SU-DHL-6 (cell line): ENCODE results near the gene GBA2.

Experiments used
- H2AFZ ChIP-seq: fragments of 200-600 bp; sonication (generic); 2 replicates; pipeline ENCODE4 v1.6.1; 2014; ENCODE audit warnings: low read depth, mild to moderate bottlenecking, moderate library complexity, mixed read lengths, antibody characterized with exemption, low read length; ENCODE audit not compliant: severe bottlenecking
- H3F3A ChIP-seq: fragments of 200-600 bp; shearing (Covaris generic); 2 replicates; pipeline ENCODE4 v1.6.0; 2016; ENCODE audit warnings: antibody characterized with exemption, mild to moderate bottlenecking; ENCODE audit not compliant: insufficient read depth
- H3K27ac ChIP-seq: fragments of 200-600 bp; sonication (generic); 2 replicates; pipeline ENCODE4 v1.5.1; 2016; ENCODE audit warnings: low read depth, mild to moderate bottlenecking, low read length, moderate library complexity, mixed read lengths
- H3K27me3 ChIP-seq: fragments of 200-600 bp; sonication (generic), shearing (Covaris generic); 2 replicates; pipeline ENCODE4 v1.6.0; 2014; ENCODE audit warnings: mild to moderate bottlenecking, low read length
- H3K36me3 ChIP-seq: fragments of 200-600 bp; sonication (generic); 2 replicates; pipeline ENCODE4 v1.6.1; 2014; ENCODE audit warnings: mild to moderate bottlenecking, low read length, mixed read lengths
- H3K4me2 ChIP-seq: fragments of 300-600, 200-600 bp; shearing (Covaris generic), sonication (generic); 2 replicates; pipeline ENCODE4 v1.6.0; 2014; ENCODE audit warnings: low read length, low read depth, mild to moderate bottlenecking; ENCODE audit not compliant: poor library complexity, severe bottlenecking
- H3K4me3 ChIP-seq: fragments of 200-600 bp; sonication (generic); 2 replicates; pipeline ENCODE4 v1.5.1; 2014; ENCODE audit warnings: antibody characterized with exemption, low read length, mild to moderate bottlenecking, mixed read lengths; ENCODE audit not compliant: insufficient read depth, poor library complexity, severe bottlenecking
- H3K79me2 ChIP-seq: fragments of 200-600 bp; sonication (generic); 2 replicates; pipeline ENCODE4 v1.6.1; 2014; ENCODE audit warnings: mild to moderate bottlenecking, low read length, moderate library complexity; ENCODE audit not compliant: insufficient read depth
- H3K9ac ChIP-seq: fragments of 200-600 bp; sonication (generic); 2 replicates; pipeline ENCODE4 v1.7.0; 2014; ENCODE audit warnings: mild to moderate bottlenecking, low read length
- H3K9me2 ChIP-seq: fragments of 200-600 bp; sonication (generic); replicated peaks from 2 replicates; pipeline ENCODE4 v1.6.1; 2014; ENCODE audit warnings: low read length; ENCODE audit not compliant: insufficient read depth
- H3K9me3 ChIP-seq: fragments of 200-600 bp; sonication (generic); 2 replicates; pipeline ENCODE4 v1.6.1; 2014; ENCODE audit warnings: low read length, mixed read lengths; ENCODE audit not compliant: insufficient read depth
- H4K20me1 ChIP-seq: fragments of 200-600 bp; sonication (generic); 2 replicates; pipeline ENCODE4 v1.6.1; 2014; ENCODE audit warnings: low read depth, mild to moderate bottlenecking, antibody characterized with exemption, low read length, moderate library complexity, mixed read lengths
- EZH2phosphoT487 ChIP-seq: fragments of 200-600 bp; sonication (generic), shearing (Covaris generic); conservative IDR thresholded peaks from 2 replicates; pipeline ENCODE4 v1.6.1; 2018; ENCODE audit warnings: mild to moderate bottlenecking, antibody characterized with exemption, low read length, moderate library complexity, mixed read lengths
- TF ChIP-seq, protein P1 (sequence below): fragments of 200-600 bp; sonication (generic); IDR thresholded peaks from one replicate; pipeline ENCODE4 v1.5.1; 2017; ENCODE audit warnings: antibody characterized with exemption, mild to moderate bottlenecking, low read length, moderate library complexity; ENCODE audit not compliant: insufficient read depth, poor library complexity, severe bottlenecking

Gene GBA2

DNA sequence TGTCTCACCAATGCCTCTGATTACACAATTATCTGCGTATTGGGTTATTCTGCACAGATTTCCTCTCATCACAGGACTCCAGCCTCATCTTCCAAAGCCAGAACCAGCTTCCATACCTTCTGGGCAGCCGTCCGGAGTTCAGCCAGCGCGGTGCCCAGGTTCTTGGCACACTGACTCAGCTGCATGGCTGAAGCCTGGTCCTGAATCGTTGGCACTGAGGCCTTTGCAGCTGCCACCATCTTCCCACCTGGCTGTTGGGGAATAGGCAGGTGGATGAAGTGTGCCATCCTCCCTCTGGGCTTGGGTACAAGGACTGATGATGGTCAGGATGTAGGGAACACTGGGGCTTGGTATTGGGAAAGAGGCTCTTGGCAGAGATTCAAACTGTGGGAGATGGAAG lies 34.9 kb downstream of the GBA2 start:
- H3F3A ChIP-seq = no peaks in the 10 kb centered on the region
- H3K4me3 ChIP-seq = no peak overlapping the region
- H3K36me3 ChIP-seq = peaks cover 13% of the 10 kb centered on the region; the same call in 1 of the 2 replicates
- H3K27me3 ChIP-seq = no peaks in the 10 kb centered on the region
- no peak overlapping the region for H3K4me2 ChIP-seq
- no peaks in the 10 kb centered on the region for H3K9me2 ChIP-seq
- H3K9me3 ChIP-seq = no peaks in the 10 kb centered on the region
- H2AFZ ChIP-seq = no peak overlapping the region
- H3K9ac ChIP-seq = no peak overlapping the region
- no peaks in the 10 kb centered on the region for H4K20me1 ChIP-seq
- no peak overlapping the region for H3K27ac ChIP-seq
- no peaks in the 10 kb centered on the region for H3K79me2 ChIP-seq
- TF ChIP-seq EZH2phosphoT487 = no peak
- TF ChIP-seq, protein P1, sequence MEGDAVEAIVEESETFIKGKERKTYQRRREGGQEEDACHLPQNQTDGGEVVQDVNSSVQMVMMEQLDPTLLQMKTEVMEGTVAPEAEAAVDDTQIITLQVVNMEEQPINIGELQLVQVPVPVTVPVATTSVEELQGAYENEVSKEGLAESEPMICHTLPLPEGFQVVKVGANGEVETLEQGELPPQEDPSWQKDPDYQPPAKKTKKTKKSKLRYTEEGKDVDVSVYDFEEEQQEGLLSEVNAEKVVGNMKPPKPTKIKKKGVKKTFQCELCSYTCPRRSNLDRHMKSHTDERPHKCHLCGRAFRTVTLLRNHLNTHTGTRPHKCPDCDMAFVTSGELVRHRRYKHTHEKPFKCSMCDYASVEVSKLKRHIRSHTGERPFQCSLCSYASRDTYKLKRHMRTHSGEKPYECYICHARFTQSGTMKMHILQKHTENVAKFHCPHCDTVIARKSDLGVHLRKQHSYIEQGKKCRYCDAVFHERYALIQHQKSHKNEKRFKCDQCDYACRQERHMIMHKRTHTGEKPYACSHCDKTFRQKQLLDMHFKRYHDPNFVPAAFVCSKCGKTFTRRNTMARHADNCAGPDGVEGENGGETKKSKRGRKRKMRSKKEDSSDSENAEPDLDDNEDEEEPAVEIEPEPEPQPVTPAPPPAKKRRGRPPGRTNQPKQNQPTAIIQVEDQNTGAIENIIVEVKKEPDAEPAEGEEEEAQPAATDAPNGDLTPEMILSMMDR = no peak

DNA sequence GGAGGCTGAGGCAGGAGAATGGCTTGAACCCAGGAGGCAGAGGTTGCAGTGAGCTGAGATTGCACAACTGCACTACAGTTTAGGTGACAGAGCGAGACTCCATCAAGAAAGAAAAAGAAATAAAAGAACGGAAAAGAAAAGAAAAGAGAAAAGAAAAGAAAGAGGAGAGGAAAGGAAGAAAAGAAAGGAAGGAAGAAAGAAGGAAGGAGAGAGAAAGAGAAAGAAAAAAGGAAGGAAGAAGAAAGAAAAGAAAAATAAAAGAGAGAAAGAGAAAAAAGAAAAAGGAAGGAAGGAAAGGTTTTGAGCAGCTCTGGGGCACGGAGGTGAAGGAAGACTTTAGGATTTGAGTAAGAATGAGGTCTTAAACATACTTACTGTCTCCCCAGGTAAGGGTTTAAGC lies 35.5 kb downstream of the GBA2 start:
- TF ChIP-seq, protein P1 = no peak
- no peak overlapping the region for H3K27ac ChIP-seq
- no peaks in the 10 kb centered on the region for H4K20me1 ChIP-seq
- H2AFZ ChIP-seq = no peak overlapping the region
- H3K4me2 ChIP-seq = no peak overlapping the region
- H3K9me2 ChIP-seq = no peaks in the 10 kb centered on the region
- H3K79me2 ChIP-seq = no peaks in the 10 kb centered on the region
- H3K4me3 ChIP-seq = no peak overlapping the region
- H3K9me3 ChIP-seq = no peaks in the 10 kb centered on the region
- no peak overlapping the region for H3K9ac ChIP-seq
- H3K27me3 ChIP-seq = no peaks in the 10 kb centered on the region
- H3K36me3 ChIP-seq = peaks cover 15% of the 10 kb centered on the region; the same call in 1 of the 2 replicates
- no peaks in the 10 kb centered on the region for H3F3A ChIP-seq

DNA sequence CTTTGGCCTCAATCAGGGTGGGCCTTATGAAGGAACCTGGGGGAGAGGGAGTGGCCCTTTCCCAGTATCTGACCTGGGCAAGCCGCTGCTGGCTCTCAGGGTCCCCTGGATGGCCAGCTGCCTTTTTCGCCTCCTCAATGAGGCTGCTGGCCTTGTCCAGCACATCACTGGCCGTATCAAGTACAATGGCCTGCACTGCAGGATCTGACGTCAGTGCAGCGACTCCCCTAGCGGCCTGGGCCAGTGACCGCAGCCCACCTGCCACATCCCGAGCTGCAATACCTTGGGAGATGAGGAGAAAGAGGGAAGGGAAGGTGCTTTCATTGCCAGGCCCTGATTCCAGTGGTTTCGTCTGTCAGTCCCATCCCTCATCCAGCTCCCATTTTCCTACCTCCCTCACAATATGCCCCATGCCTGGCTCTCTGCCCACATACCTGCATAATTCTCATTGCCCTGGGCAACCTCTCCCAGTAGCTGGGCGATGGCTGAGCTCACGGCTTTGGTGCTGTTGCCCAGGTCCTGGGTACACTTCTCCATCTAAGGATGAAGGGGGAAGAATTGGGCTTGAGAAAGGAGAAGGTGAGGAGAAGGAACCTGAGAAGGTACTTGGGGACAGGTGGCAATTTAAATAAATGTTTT lies 36.1 kb downstream of the GBA2 start:
- Histone ChIP-seq H3K9me2 (no peaks in the 10 kb centered on the region), H3K4me3 (no peak overlapping the region), H4K20me1 (no peaks in the 10 kb centered on the region), H3K36me3 (peaks cover 19% of the 10 kb centered on the region; the same call in 1 of the 2 replicates), H3K9me3 (no peaks in the 10 kb centered on the region), H3K79me2 (no peaks in the 10 kb centered on the region), H3K4me2 (no peak overlapping the region), H3K27me3 (no peaks in the 10 kb centered on the region), H3K27ac (no peak overlapping the region), H3K9ac (no peak overlapping the region), H2AFZ (no peak overlapping the region), H3F3A (no peaks in the 10 kb centered on the region)
- TF ChIP-seq EZH2phosphoT487 = no peak
- TF ChIP-seq, protein P1 = no peak
